GM18517 (cell line): Measurements from ENCODE around the gene MGAT4C.
"Not testable (repeated sequence)": the region's sequence is repeated elsewhere in the genome, so short reads cannot be mapped to it uniquely, and the experiment has no call there.

Experiments used
- ATAC-seq: cut with Tn5 transposase; IDR thresholded peaks from one replicate; pipeline ENCODE4 v1.9.1; 2021; ENCODE audit warnings: mild to moderate bottlenecking, moderate library complexity; ENCODE audit not compliant: unreplicated experiment

Gene MGAT4C

GRCh38 chr12:86256163-86256562 lies at the start of gene MGAT4C:
TSS of gene MGAT4C (minus strand) at chr12:86256391.
- no peak for ATAC-seq

DNA sequence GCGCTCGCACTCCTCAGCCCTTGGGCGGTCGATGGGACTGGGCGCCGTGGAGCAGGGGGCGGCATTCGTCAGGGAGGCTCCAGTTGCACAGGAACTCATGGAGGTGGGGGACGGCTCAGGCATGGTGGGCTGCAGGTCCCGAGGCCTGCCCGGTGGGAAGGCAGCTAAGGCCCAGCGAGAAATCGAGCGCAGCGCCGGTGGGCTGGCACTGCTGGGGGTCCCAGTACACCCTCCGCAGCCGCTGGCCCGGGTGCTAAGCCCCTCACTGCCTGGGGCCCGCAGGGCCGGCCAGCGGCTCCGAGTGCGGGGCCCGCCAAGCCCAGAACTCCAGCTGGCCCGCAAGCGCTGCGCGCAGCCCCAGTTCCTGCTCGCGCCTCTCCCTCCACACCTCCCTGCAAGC lies 40.2 kb upstream of the MGAT4C start:
- ATAC-seq, result not testable (repeated sequence)

DNA sequence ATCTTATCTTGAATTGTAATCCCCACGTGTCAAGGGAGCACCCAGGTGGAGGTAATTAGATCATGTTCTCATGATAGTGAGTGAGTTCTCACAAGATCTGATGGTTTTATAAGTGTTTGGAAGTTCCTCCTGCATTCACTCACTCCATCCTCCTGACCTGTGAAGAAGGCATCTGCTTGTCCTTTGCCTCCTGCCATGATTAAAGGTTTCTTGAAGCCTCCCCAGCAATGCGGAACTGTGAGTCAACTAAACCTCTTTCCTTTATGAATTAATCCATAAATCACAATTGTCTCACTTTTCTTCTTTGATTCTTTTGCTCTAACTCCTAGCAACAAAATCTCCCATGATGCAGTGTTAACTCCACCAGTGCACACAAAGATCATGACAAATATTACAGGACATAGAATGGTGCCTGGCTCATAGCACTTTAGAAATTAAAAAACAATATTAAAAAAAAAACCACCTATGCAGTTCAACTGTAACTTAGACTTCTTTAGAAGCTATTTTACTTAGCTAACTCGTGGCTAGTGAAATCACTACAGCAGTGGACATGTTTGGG lies 37.6 kb upstream of the MGAT4C start:
- no peak for ATAC-seq

- ATAC-seq, result no peak
These were observed 36.3 kb upstream of the MGAT4C start for GRCh38 chr12:86292480-86292879.

GRCh38 chr12:86290615-86291014 lies 34.4 kb upstream of the MGAT4C start:
- ATAC-seq, result no peak

DNA sequence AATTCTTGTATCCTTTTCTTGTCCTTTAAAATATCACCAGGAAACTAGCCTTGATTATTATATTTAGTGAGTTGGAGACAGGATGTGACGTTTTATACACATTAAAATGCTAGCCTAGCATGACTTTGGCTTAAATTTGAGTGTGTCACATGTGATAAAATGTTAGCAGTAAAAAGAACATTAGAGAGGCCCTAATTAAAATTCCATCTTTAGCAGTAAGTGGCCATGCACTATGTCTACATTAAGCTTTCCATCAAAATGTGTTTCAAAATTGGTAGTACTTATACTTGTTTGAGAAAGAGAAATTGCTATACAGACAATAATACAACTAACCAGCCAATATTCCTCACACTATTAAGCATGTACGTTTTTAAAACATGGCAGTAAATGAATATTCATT lies 29.9 kb upstream of the MGAT4C start:
- ATAC-seq, result no peak

DNA sequence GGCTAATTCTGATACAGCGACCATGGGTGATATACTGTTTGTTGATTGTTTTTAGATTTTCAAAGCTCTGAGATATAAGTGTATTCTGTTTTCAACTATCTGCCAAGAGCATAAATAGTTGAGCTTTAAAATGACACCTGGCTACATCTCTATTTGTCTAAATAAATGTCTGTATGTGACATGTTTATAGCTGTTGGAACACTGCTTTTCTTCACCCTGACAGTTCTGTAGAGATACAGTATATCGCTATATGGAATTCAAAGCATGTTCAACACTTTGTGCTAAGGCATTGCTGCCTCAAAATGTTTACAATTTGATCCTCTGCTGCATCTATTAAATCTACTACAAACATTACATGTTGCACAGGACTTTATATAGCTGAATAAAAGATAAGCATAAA lies 27.4 kb upstream of the MGAT4C start:
- ATAC-seq, result no peak

GRCh38 chr12:86275356-86275755 lies 19.2 kb upstream of the MGAT4C start:
- ATAC-seq, result no peak

DNA sequence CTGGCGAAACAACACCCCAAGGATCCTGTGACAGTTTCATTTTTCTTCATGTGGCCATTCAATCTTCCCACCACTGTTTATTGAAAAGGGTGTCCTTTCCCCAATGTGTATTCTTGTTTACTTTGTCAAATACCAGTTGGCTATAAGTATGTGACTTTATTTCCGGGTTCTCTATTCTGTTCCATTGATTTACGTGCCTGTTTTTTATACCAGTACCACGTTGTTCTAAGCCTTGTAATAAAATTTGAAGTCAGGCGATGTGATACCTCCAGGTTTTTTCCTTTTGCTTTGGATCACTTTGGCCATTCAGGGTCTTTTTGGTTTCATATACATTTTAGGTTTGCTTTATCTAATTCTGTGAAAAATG lies 9.1 kb upstream of the MGAT4C start:
- ATAC-seq, result no peak

- ATAC-seq, result no peak
These were observed 8.5 kb upstream of the MGAT4C start for GRCh38 chr12:86264451-86265328.

- no peak for ATAC-seq
These were observed 5.4 kb upstream of the MGAT4C start for GRCh38 chr12:86261578-86261977.

GRCh38 chr12:86261142-86261541 lies 5.0 kb upstream of the MGAT4C start:
- ATAC-seq, result no peak

GRCh38 chr12:86260183-86260582 lies 4.0 kb upstream of the MGAT4C start:
- ATAC-seq, result no peak

- no peak for ATAC-seq
These were observed 943 bp upstream of the MGAT4C start for GRCh38 chr12:86257134-86257533.

GRCh38 chr12:86254399-86255107 lies 1.6 kb downstream of the MGAT4C start:
- ATAC-seq, result no peak

GRCh38 chr12:86249851-86250250 lies 6.3 kb downstream of the MGAT4C start:
- ATAC-seq, result no peak

GRCh38 chr12:86249276-86249675 lies 6.9 kb downstream of the MGAT4C start:
- no peak for ATAC-seq

DNA sequence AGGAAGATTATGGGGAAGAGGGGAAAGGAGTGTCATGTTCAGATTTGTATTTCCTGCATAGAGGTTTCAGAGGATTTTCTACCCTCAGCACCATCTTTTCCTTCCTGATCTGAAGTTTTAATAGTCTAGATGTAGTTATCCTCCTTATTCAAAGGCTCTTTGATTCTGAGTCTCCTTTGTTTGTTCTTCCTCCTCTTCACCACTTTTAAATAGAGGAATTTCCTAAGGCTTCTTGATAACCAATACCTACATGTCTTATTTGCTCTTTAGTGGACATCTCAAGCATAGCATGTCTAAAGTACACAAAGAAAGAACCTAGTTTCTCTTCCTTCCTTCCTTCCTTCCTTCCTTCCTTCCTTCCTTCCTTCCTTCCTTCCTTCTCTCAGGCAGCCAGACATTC lies 8.3 kb downstream of the MGAT4C start:
- ATAC-seq, result no peak

GRCh38 chr12:86241600-86241999 lies 14.6 kb downstream of the MGAT4C start:
- no peak for ATAC-seq

DNA sequence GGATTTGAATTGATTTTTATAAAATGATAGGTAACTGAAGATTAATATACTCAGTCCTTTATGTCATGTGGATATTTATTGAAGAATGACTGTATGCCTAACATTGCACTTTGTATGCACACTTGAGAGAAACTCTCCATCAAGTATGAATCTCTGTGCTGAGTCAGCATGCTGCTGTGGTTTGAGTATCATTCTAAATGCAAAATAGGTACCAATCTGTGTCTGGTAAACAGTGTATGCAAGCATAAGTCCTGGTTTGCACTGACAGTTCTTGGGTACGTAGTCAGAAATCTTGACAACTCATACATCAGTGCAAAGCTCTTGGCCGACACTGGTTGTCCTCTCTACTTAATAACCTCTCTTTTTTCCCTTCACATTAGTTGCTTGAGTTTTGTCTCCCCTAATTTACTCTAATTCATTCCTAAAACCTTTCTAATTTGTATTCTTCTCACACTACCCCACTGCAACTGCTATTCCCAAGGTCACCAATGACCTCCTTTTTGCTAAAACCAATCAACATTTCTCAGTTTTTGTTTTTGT lies 21.8 kb downstream of the MGAT4C start:
- ATAC-seq, result no peak

- no peak for ATAC-seq
These were observed 23.1 kb downstream of the MGAT4C start for GRCh38 chr12:86233126-86233525.
